K562 treated with DMSO at 1 percent for 24 hours (cell line): ENCODE results near the gene PUS3. TPM values are rescaled to one million over a fixed set of nuclear protein-coding genes. Genes with fewer than 3 reads are reported as not detected.

Source experiments
- total RNA-seq: library from RNA; unstranded; fragments of 300-600 nt; gene quantifications from 2 replicates; pipeline ENCODE4 v1.2.3, GENCODE V29; 2022; ENCODE audit warnings: low read depth; ENCODE audit not compliant: insufficient read depth

The PUS3 gene
- total RNA-seq: 9.1 and 11.8 TPM in 2 replicates

GRCh38 chr11:125902927-125903710, at the start of gene PUS3:
Gene PUS3, minus strand, starts transcription at chr11:125903206. Its CDS starts 6,922 bp downstream, at chr11:125896284.

GRCh38 chr11:125945797-125946520, 43.0 kb upstream of the PUS3 start, which contains the start of gene VSIG10L2:
Gene VSIG10L2, plus strand, starts transcription at chr11:125946044. Its CDS starts 12 bp downstream, at chr11:125946056.

GRCh38 chr11:125903711-125904659, 979 bp upstream of the PUS3 start, which contains the start of gene DDX25:
Gene DDX25, plus strand, starts transcription at chr11:125904508. Its CDS starts 10 bp downstream, at chr11:125904518.

GRCh38 chr11:125887373-125888324, 15.4 kb downstream of the PUS3 start, which contains the start of gene HYLS1:
Gene HYLS1, plus strand, starts transcription at chr11:125887668. Its CDS starts 11,701 bp downstream, at chr11:125899369.

Other genes starting within 250 kb of the PUS3 start
- 0.15 TPM in 1 of 2 replicates, not detected in the other for gene ACRV1, start 222.4 kb downstream of the PUS3 start, total RNA-seq
- gene PATE1, start 156.9 kb downstream of the PUS3 start, total RNA-seq: not detected in 2 replicates
- gene PATE2, start 124.4 kb downstream of the PUS3 start, total RNA-seq: not detected in 2 replicates
- gene PATE3, start 115.1 kb downstream of the PUS3 start, total RNA-seq: not detected in 2 replicates
- not detected in 2 replicates for gene PATE4, start 69.9 kb downstream of the PUS3 start, total RNA-seq
- gene HYLS1, start 15.5 kb downstream of the PUS3 start, total RNA-seq: 6.4 and 7.0 TPM in 2 replicates
- 0.23 TPM in 1 of 2 replicates, not detected in the other for gene DDX25, start 1.3 kb upstream of the PUS3 start, total RNA-seq
- gene VSIG10L2, start 42.8 kb upstream of the PUS3 start, total RNA-seq: not detected in 2 replicates
- gene CDON, start 159.7 kb upstream of the PUS3 start, total RNA-seq: 1.1 and 1.6 TPM in 2 replicates